PC-9 (cell line): ENCODE data around the gene ETV3L.

ENCODE experiments used
- CTCF ChIP-seq: fragments of 200-600 bp; sonication (generic); conservative IDR thresholded peaks from 2 replicates; pipeline ENCODE4 v1.6.1; 2017; ENCODE audit warnings: mixed run types, antibody characterized with exemption, mild to moderate bottlenecking, moderate library complexity
- EZH2 ChIP-seq: fragments of 200-600 bp; sonication (generic); IDR thresholded peaks from 2 replicates; pipeline ENCODE4 v1.8.0; 2017; ENCODE audit warnings: antibody characterized with exemption, low read depth

GRCh38 chr1:157073944-157074685, 25.5 kb downstream of the ETV3L start:
- peak; percentile 57 for TF ChIP-seq CTCF
- TF ChIP-seq EZH2 = no peak
